ENCODE results near the gene CTXN1.

Gene CTXN1

GRCh38 chr19:7903244-7904073 lies 22.5 kb downstream of the CTXN1 start, which contains the start of gene MAP2K7:
Gene MAP2K7 (plus strand): TSS chr19:7903877. CDS start chr19:7903945, 68 bp downstream.
- H2BK15ac ChIP-seq (ENCODE audit: low read depth, poor library complexity, severe bottlenecking), result peak within 1 kb of the TSS; percentile 84
- peak within 1 kb of the TSS; percentile 88 for H4K91ac ChIP-seq (ENCODE audit: low read length)
- H2AFZ ChIP-seq (ENCODE audit: low read depth, low read length), result peak within 1 kb of the TSS; percentile 90
- peak; percentile 98 for DNase-seq
- peak within 1 kb of the TSS; percentile 83 for H3K27ac ChIP-seq (ENCODE audit: low read length, poor library complexity, severe bottlenecking)
- peak within 1 kb of the TSS; percentile 53 for H2BK5ac ChIP-seq (ENCODE audit: low read depth, low read length, poor library complexity, severe bottlenecking)
- peak within 1 kb of the TSS; percentile 97 for H4K8ac ChIP-seq (ENCODE audit: low read length)
- H3K27me3 ChIP-seq (ENCODE audit: control insufficient read depth in 1 of 2, insufficient read depth in 1 of 2, low read length in 2 of 2), result no peaks in the 10 kb centered on the region
- peak within 1 kb of the TSS; percentile 17 to 72 for H2BK12ac ChIP-seq (ENCODE audit: low read length in 2 of 2)
- peak within 1 kb of the TSS in 1 of 2 experiments; percentile 53 for H3K23ac ChIP-seq (ENCODE audit: low read length in 2 of 2)
- H3K14ac ChIP-seq (ENCODE audit: low read length in 2 of 2), result peak within 1 kb of the TSS in 1 of 2 experiments; percentile 93
- no peaks in the 10 kb centered on the region for H3K9me3 ChIP-seq (ENCODE audit: control insufficient read depth, low read length)
- H3K4me1 ChIP-seq (ENCODE audit: control insufficient read depth, insufficient read depth, low read depth, low read length), result peaks cover 35% of the 10 kb centered on the region
- H3K4me3 ChIP-seq (ENCODE audit: insufficient read depth in 1 of 2, low read depth in 1 of 2, low read length in 2 of 2), result peak within 1 kb of the TSS; percentile 89 to 97
- peak within 1 kb of the TSS; percentile 97 for H2AK5ac ChIP-seq (ENCODE audit: low read length, severe bottlenecking)
- H3K9ac ChIP-seq (ENCODE audit: low read length), result peak within 1 kb of the TSS; percentile 93
- peak within 1 kb of the TSS; percentile 97 to 99 for H3K18ac ChIP-seq (ENCODE audit: low read depth in 1 of 2, low read length in 2 of 2)
- H3K4ac ChIP-seq (ENCODE audit: low read depth in 1 of 2, low read length in 2 of 2), result peak within 1 kb of the TSS; percentile 92 to 94
- peaks cover 39% of the 10 kb centered on the region for H3K79me1 ChIP-seq (replicated peaks; ENCODE audit: low read length, poor library complexity, severe bottlenecking)
- peaks cover 26 to 55% of the 10 kb centered on the region in 2 experiments for H3K36me3 ChIP-seq (ENCODE audit: control insufficient read depth in 1 of 2, insufficient read depth in 2 of 2, low read depth in 1 of 2, low read length in 2 of 2)
- peak within 1 kb of the TSS; percentile 91 for H2BK120ac ChIP-seq (ENCODE audit: low read depth, low read length)
- WGBS, result under 1% methylated on average over 66 of the region's 89 CpGs
- peak within 1 kb of the TSS; percentile 93 for H3K4me2 ChIP-seq (ENCODE audit: low read length, poor library complexity, severe bottlenecking)

GRCh38 chr19:7902796-7903243 lies 23.1 kb downstream of the CTXN1 start:
- Histone ChIP-seq H3K23ac (ENCODE audit: low read length in 2 of 2) (peak overlapping the region in 1 of 2 experiments; percentile 53), H2BK15ac (ENCODE audit: low read depth, poor library complexity, severe bottlenecking) (peak overlapping the region; percentile 84), H3K27me3 (ENCODE audit: control insufficient read depth in 1 of 2, insufficient read depth in 1 of 2, low read length in 2 of 2) (no peaks in the 10 kb centered on the region), H3K4ac (ENCODE audit: low read depth in 1 of 2, low read length in 2 of 2) (peak overlapping the region; percentile 92 to 94), H2AK5ac (ENCODE audit: low read length, severe bottlenecking) (peak overlapping the region; percentile 97), H3K9ac (ENCODE audit: low read length) (peak overlapping the region; percentile 92), H3K14ac (ENCODE audit: low read length in 2 of 2) (peak overlapping the region in 1 of 2 experiments; percentile 93), H4K8ac (ENCODE audit: low read length) (peak overlapping the region; percentile 97), H2AFZ (ENCODE audit: low read depth, low read length) (no peak overlapping the region), H2BK5ac (ENCODE audit: low read depth, low read length, poor library complexity, severe bottlenecking) (peak overlapping the region; percentile 46), H3K18ac (ENCODE audit: low read depth in 1 of 2, low read length in 2 of 2) (peak overlapping the region; percentile 97 to 99), H3K36me3 (ENCODE audit: control insufficient read depth in 1 of 2, insufficient read depth in 2 of 2, low read depth in 1 of 2, low read length in 2 of 2) (peaks cover 26 to 53% of the 10 kb centered on the region in 2 experiments), H3K4me2 (ENCODE audit: low read length, poor library complexity, severe bottlenecking) (peak overlapping the region; percentile 93), H3K9me3 (ENCODE audit: control insufficient read depth, low read length) (no peaks in the 10 kb centered on the region), H3K79me1 (replicated peaks; ENCODE audit: low read length, poor library complexity, severe bottlenecking) (peaks cover 38% of the 10 kb centered on the region), H2BK120ac (ENCODE audit: low read depth, low read length) (peak overlapping the region; percentile 61), H3K4me1 (ENCODE audit: control insufficient read depth, insufficient read depth, low read depth, low read length) (peaks cover 33% of the 10 kb centered on the region), H2BK12ac (ENCODE audit: low read length in 2 of 2) (peak overlapping the region in 1 of 2 experiments; percentile 11), H3K4me3 (ENCODE audit: insufficient read depth in 1 of 2, low read depth in 1 of 2, low read length in 2 of 2) (peak overlapping the region; percentile 65 to 90), H3K27ac (ENCODE audit: low read length, poor library complexity, severe bottlenecking) (peak overlapping the region; percentile 80), H4K91ac (ENCODE audit: low read length) (peak overlapping the region; percentile 88)
- WGBS, result 61% methylated on average over 20 of the region's 20 CpGs
- DNase-seq, result no peak

GRCh38 chr19:7901337-7901736 lies 24.6 kb downstream of the CTXN1 start:
- Histone ChIP-seq H3K23ac (ENCODE audit: low read length in 2 of 2) (no peak overlapping the region), H2AK5ac (ENCODE audit: low read length, severe bottlenecking) (no peak overlapping the region), H3K18ac (ENCODE audit: low read depth in 1 of 2, low read length in 2 of 2) (no peak overlapping the region), H3K4me3 (ENCODE audit: insufficient read depth in 1 of 2, low read depth in 1 of 2, low read length in 2 of 2) (no peak overlapping the region), H2BK5ac (ENCODE audit: low read depth, low read length, poor library complexity, severe bottlenecking) (no peak overlapping the region), H3K36me3 (ENCODE audit: control insufficient read depth in 1 of 2, insufficient read depth in 2 of 2, low read depth in 1 of 2, low read length in 2 of 2) (peaks cover 21 to 47% of the 10 kb centered on the region in 2 experiments), H3K14ac (ENCODE audit: low read length in 2 of 2) (no peak overlapping the region), H3K9ac (ENCODE audit: low read length) (no peak overlapping the region), H4K91ac (ENCODE audit: low read length) (no peak overlapping the region), H3K9me3 (ENCODE audit: control insufficient read depth, low read length) (no peaks in the 10 kb centered on the region), H2BK15ac (ENCODE audit: low read depth, poor library complexity, severe bottlenecking) (no peak overlapping the region), H3K4ac (ENCODE audit: low read depth in 1 of 2, low read length in 2 of 2) (no peak overlapping the region), H3K4me2 (ENCODE audit: low read length, poor library complexity, severe bottlenecking) (no peak overlapping the region), H2AFZ (ENCODE audit: low read depth, low read length) (no peak overlapping the region), H3K27me3 (ENCODE audit: control insufficient read depth in 1 of 2, insufficient read depth in 1 of 2, low read length in 2 of 2) (no peaks in the 10 kb centered on the region), H3K4me1 (ENCODE audit: control insufficient read depth, insufficient read depth, low read depth, low read length) (peaks cover 27% of the 10 kb centered on the region), H2BK120ac (ENCODE audit: low read depth, low read length) (no peak overlapping the region), H4K8ac (ENCODE audit: low read length) (no peak overlapping the region), H2BK12ac (ENCODE audit: low read length in 2 of 2) (no peak overlapping the region), H3K79me1 (replicated peaks; ENCODE audit: low read length, poor library complexity, severe bottlenecking) (peaks cover 30% of the 10 kb centered on the region), H3K27ac (ENCODE audit: low read length, poor library complexity, severe bottlenecking) (no peak overlapping the region)
- WGBS, result 97% methylated on average over 7 of the region's 7 CpGs
- no peak for DNase-seq

- DNase-seq, result no peak
- Histone ChIP-seq H4K91ac (ENCODE audit: low read length) (no peak overlapping the region), H2AK5ac (ENCODE audit: low read length, severe bottlenecking) (no peak overlapping the region), H3K4ac (ENCODE audit: low read depth in 1 of 2, low read length in 2 of 2) (no peak overlapping the region), H3K36me3 (ENCODE audit: control insufficient read depth in 1 of 2, insufficient read depth in 2 of 2, low read depth in 1 of 2, low read length in 2 of 2) (peaks cover 19 to 43% of the 10 kb centered on the region in 2 experiments), H3K27ac (ENCODE audit: low read length, poor library complexity, severe bottlenecking) (no peak overlapping the region), H3K4me1 (ENCODE audit: control insufficient read depth, insufficient read depth, low read depth, low read length) (peaks cover 23% of the 10 kb centered on the region), H3K9ac (ENCODE audit: low read length) (no peak overlapping the region), H3K18ac (ENCODE audit: low read depth in 1 of 2, low read length in 2 of 2) (no peak overlapping the region), H3K27me3 (ENCODE audit: control insufficient read depth in 1 of 2, insufficient read depth in 1 of 2, low read length in 2 of 2) (no peaks in the 10 kb centered on the region), H4K8ac (ENCODE audit: low read length) (no peak overlapping the region), H3K14ac (ENCODE audit: low read length in 2 of 2) (no peak overlapping the region), H2BK12ac (ENCODE audit: low read length in 2 of 2) (no peak overlapping the region), H3K23ac (ENCODE audit: low read length in 2 of 2) (no peak overlapping the region), H2BK15ac (ENCODE audit: low read depth, poor library complexity, severe bottlenecking) (no peak overlapping the region), H3K9me3 (ENCODE audit: control insufficient read depth, low read length) (no peaks in the 10 kb centered on the region), H3K79me1 (replicated peaks; ENCODE audit: low read length, poor library complexity, severe bottlenecking) (peaks cover 28% of the 10 kb centered on the region), H2BK5ac (ENCODE audit: low read depth, low read length, poor library complexity, severe bottlenecking) (no peak overlapping the region), H3K4me2 (ENCODE audit: low read length, poor library complexity, severe bottlenecking) (no peak overlapping the region), H3K4me3 (ENCODE audit: insufficient read depth in 1 of 2, low read depth in 1 of 2, low read length in 2 of 2) (no peak overlapping the region), H2AFZ (ENCODE audit: low read depth, low read length) (no peak overlapping the region), H2BK120ac (ENCODE audit: low read depth, low read length) (no peak overlapping the region)
- WGBS, result 82% methylated on average over 2 of the region's 3 CpGs
Measured at GRCh38 chr19:7900931-7901330, 25.0 kb downstream of the CTXN1 start.

Measured in mesenchymal stem cell (in vitro differentiated cells and primary cell).